ENCODE measurements around the gene C19orf47.
"Not testable (repeated sequence)": the region's sequence is repeated elsewhere in the genome, so short reads cannot be mapped to it uniquely, and the experiment has no call there.

The C19orf47 gene

DNA sequence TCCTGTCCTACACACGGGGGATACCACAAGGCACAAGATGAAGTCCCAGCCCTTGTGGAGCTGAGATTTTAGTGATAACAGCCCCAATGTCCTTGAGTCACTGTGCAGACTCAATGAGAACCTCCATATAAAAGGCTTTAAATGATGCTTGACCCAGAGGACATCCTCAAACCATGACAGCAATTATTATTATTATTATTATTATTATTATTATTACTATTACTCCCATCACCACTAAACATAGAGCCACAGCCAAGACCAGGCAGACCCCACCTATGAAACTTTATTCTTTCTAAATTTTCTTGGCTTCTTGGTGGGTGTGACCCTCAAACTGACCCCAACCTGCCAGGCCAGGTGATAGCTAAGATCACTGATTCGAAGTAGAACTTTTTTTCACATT is 11.1 kb downstream of the C19orf47 start:
- DNase-seq (ENCODE audit: low spot score), result no peak
- in situ Hi-C loops (cut with MboI; ENCODE audit: low sequenced_read_pairs, unreplicated experiment), result no loop called here
- no peak for TF ChIP-seq CTCF (IDR thresholded peaks at IDR 0.05; ENCODE audit: borderline replicate concordance, control extremely low read depth, extremely low read depth, insufficient read depth, missing control alignments)

GRCh38 chr19:40336601-40336900 is 11.6 kb downstream of the C19orf47 start:
- no peak for DNase-seq (ENCODE audit: low spot score)
- in situ Hi-C loops (cut with MboI; ENCODE audit: low sequenced_read_pairs, unreplicated experiment), result no loop called here
- TF ChIP-seq CTCF (IDR thresholded peaks at IDR 0.05; ENCODE audit: borderline replicate concordance, control extremely low read depth, extremely low read depth, insufficient read depth, missing control alignments), result no peak

GRCh38 chr19:40335855-40336600 is 12.2 kb downstream of the C19orf47 start:
- no peak for TF ChIP-seq CTCF (IDR thresholded peaks at IDR 0.05; ENCODE audit: borderline replicate concordance, control extremely low read depth, extremely low read depth, insufficient read depth, missing control alignments)
- DNase-seq (ENCODE audit: low spot score), result no peak
- in situ Hi-C loops (cut with MboI; ENCODE audit: low sequenced_read_pairs, unreplicated experiment), result no loop called here

DNA sequence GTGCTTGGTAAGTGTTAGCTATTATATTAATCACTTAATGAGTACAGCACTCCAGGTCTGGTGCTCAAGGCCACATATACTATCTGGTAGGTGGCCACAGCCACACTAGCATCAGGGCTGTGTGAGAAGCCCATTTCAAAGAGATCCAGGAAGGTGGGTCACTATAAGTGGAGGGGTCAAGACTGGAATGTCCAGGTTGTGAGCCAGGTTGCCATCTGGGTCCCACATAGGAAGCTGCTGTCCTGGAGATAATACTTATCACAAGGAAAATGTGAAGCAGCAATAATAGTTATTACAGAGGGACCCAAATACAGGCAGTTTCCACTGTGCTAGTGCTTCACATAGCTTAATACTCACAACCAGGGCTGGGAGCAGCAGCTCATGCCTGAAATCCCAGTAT is 13.1 kb downstream of the C19orf47 start:
- TF ChIP-seq CTCF (IDR thresholded peaks at IDR 0.05; ENCODE audit: borderline replicate concordance, control extremely low read depth, extremely low read depth, insufficient read depth, missing control alignments), result no peak
- DNase-seq (ENCODE audit: low spot score), result no peak
- in situ Hi-C loops (cut with MboI; ENCODE audit: low sequenced_read_pairs, unreplicated experiment), result no loop called here

GRCh38 chr19:40333083-40333482 is 15.1 kb downstream of the C19orf47 start:
- in situ Hi-C loops (cut with MboI; ENCODE audit: low sequenced_read_pairs, unreplicated experiment); DNase-seq (ENCODE audit: low spot score): not testable (repeated sequence)

- no peak for DNase-seq (ENCODE audit: low spot score)
- in situ Hi-C loops (cut with MboI; ENCODE audit: low sequenced_read_pairs, unreplicated experiment), result no loop called here
Measured at GRCh38 chr19:40332669-40333068, 15.5 kb downstream of the C19orf47 start.

GRCh38 chr19:40331052-40331451 is 17.1 kb downstream of the C19orf47 start:
- TF ChIP-seq CTCF (IDR thresholded peaks at IDR 0.05; ENCODE audit: borderline replicate concordance, control extremely low read depth, extremely low read depth, insufficient read depth, missing control alignments), result no peak
- in situ Hi-C loops (cut with MboI; ENCODE audit: low sequenced_read_pairs, unreplicated experiment), result no loop called here
- DNase-seq (ENCODE audit: low spot score), result no peak

More at GRCh38 chr19:40332669-40333068, 15.5 kb downstream of the C19orf47 start:
- no peak for TF ChIP-seq CTCF (IDR thresholded peaks at IDR 0.05; ENCODE audit: borderline replicate concordance, control extremely low read depth, extremely low read depth, insufficient read depth, missing control alignments)
